GM12892 (cell line): ENCODE results near the gene PRRT1B.

Experiments used
- DNase-seq: peaks from one replicate; pipeline ENCODE4 v3.0.0; 2011; ENCODE audit not compliant: insufficient read length
- FAIRE-seq: peaks from 2 replicates; lab custom pipeline; 2011; peaks lifted over from hg19 to GRCh38; lab: Jason Lieb, UNC
- POLR2A ChIP-seq: IDR thresholded peaks from 2 replicates; pipeline ENCODE4 v1.6.1; 2011; ENCODE audit warnings: low read depth, low read length, control low read depth
- POLR2AphosphoS5 ChIP-seq: IDR thresholded peaks from 2 replicates; pipeline ENCODE4 v1.6.1; 2011; ENCODE audit warnings: low read depth, low read length, control low read depth
- TAF1 ChIP-seq: IDR thresholded peaks from 2 replicates; pipeline ENCODE4 v1.6.1; 2011; ENCODE audit warnings: low read depth, mild to moderate bottlenecking, control low read depth, low read length, borderline replicate concordance

The PRRT1B gene

DNA sequence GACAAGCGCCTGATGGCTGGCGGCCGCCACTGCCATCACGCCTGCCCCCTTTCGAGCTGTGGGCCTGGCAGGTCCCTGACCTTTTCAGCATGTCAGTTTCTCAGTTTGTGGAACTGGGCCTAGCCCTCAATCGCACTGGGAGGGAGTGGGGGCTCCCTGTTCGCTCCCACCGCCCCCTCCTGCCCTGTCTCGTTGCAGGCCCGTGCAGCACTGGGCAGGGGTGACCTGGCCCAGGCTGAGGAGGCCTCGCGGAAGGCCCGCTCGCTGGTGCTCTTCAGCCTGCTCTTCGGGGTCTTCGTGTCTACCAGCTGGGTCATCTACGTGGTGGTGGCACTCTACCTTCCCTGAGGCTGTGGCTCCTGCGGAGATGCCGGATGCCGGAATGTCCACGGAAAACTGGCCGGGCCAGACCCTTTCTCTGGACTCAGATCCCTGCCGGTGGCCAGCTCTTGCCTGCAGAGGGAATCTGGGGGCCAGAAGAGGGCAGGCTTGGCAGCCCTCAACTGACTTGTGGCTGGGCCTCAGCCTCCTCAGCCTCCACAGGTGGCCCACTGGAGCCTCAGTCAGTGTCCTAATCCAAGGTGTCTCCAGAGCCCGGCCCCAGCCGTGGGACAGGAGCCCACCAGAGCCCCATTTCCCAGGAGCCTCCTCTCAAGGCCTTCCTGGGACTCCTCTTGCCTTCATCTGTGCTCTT, 12.7 kb downstream of the PRRT1B start:
- no peak for DNase-seq
- TF ChIP-seq POLR2A (no peak), POLR2AphosphoS5 (no peak), TAF1 (no peak)
- no peak for FAIRE-seq

DNA sequence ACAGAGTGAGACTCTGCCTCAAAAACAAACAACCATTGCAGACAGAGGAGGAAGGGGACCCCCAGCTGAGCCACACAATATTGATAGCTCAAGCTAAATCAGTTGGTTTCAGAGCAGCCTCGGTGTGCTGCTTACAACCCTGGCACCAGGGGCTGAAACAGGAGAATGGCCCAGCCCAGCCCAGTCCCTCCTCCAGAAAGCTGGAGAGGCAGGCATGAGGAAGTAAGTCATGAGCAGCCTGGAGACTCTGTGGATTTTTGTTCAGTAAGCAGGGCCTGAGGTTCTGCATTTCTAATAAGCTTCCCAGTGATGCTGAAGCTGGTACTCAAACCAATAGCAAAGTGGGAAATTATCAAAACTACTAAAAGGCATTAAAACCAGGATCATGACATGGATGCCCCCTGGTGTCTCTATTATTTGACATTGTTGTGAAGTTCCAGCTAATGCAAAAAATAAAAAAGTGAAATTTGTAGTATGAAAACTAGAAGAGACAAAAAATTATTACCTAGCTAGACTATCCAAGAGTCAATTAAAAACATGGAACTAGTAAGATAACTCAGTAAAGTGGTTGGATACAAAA, 14.2 kb downstream of the PRRT1B start:
- no peak for DNase-seq
- TF ChIP-seq POLR2AphosphoS5 (no peak), POLR2A (no peak), TAF1 (no peak)
- FAIRE-seq: no peak

DNA sequence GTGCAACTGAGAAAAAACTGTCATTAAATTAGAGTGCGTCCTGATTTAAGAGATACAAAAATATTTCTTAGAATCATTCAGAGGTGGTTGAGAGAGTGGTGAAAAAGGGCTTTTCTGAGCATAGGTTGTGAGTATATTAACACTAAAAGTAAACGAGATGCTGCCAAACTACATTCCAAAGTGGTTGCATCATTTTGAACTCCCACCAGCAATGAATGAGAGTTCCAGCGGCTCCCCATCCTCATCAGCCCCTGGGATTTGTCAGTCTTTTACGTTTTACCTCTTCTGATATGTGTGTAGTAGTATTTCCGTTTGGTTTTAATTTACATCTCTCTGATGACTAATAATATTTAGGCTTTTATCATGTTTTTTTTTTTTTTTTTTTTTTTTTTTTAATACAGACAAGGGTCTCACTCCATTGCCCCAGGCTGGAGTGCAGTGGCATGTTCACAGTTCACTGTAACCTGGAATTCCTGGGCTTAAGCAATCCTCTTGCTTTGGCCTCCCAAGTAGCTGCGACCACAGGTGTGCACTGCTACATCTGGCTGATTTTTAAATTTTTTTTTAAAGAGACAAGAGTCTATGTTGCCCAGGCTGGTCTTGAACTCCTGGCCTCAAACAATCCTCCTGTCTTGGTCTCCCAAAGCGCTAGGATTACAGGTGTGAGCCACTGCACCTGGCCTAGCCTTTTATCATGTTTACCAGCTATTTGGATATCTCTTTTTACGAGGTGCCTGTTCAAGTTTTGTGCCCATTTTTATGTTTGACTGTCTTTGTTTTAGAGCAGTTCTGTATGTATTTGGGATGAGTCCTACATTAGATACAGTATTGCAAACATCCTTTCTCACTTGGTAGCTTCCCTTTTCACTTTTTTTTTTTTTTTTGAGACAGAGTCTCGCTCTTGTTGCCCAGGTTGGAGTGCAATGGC, 17.0 kb downstream of the PRRT1B start:
- no peak for FAIRE-seq
- TF ChIP-seq POLR2AphosphoS5 (no peak), TAF1 (no peak), POLR2A (no peak)
- no peak for DNase-seq

DNA sequence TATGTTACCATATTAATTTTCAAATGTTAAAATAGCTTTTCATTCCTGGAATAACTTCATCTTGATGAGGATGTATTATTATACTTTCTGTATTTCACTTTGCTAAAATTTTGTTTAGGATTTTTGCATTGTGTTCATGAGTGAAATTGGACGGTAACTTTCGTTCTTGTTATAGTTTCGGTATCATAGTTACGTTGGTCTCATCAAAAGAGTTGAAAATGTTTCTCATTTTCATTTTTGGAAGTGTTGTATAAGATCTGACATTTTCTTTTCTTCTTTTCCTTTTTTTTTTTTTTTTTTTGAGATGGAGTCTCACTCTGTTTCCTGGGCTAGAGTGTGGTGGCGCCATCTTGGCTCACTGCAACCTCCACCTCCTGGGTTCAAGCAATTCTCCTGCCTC, 20.0 kb downstream of the PRRT1B start:
- no peak for TF ChIP-seq POLR2A
- TF ChIP-seq POLR2AphosphoS5: no peak
- TF ChIP-seq TAF1: no peak
- FAIRE-seq (no peak), DNase-seq (no peak)

DNA sequence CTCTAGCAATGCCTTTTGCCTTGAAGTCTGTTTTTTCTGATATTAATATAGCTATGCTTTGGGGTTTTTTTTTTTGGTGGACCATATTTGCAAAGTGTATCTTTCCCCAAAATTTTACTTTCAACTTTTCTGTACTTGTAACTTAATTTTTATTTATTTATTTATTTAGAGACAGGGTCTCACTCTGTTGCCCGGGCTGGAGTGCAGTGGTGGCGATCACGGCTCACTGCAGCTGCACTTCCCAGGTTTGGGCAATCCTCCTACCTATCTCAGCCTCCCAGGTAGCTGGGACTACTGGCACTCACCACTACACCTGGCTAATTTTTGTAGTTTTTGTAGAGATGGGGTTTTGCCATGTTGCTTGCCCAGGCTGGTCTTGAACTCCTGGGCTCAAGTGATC, 20.8 kb downstream of the PRRT1B start:
- no peak for TF ChIP-seq POLR2AphosphoS5
- no peak for TF ChIP-seq TAF1
- no peak for TF ChIP-seq POLR2A
- FAIRE-seq (no peak), DNase-seq (no peak)

DNA sequence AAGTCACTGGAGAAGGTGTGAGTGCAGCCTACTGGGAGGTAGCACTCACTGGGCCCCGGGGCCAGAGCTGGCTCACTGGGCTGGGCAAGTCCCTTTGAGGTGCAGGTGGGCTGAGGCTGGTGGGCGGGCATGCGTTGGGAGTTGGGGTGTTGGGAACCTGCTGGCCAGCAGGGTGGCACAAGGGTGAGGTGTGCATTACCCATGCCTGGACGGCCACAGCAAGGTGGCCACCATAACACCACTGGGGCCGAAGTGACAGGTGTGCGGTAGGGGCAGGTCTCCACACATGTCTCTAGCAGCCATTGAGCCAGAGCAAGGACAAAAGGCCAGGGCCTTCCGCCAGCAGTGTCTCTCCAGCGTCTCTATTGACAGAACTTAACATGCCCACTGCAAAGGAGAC, 22.6 kb downstream of the PRRT1B start:
- peak; percentile 2 for DNase-seq
- TF ChIP-seq POLR2AphosphoS5 (peak; percentile 62; the same call in 1 of the 2 replicates), POLR2A (peak; percentile 19; the same call in 1 of the 2 replicates), TAF1 (no peak)
- no peak for FAIRE-seq

DNA sequence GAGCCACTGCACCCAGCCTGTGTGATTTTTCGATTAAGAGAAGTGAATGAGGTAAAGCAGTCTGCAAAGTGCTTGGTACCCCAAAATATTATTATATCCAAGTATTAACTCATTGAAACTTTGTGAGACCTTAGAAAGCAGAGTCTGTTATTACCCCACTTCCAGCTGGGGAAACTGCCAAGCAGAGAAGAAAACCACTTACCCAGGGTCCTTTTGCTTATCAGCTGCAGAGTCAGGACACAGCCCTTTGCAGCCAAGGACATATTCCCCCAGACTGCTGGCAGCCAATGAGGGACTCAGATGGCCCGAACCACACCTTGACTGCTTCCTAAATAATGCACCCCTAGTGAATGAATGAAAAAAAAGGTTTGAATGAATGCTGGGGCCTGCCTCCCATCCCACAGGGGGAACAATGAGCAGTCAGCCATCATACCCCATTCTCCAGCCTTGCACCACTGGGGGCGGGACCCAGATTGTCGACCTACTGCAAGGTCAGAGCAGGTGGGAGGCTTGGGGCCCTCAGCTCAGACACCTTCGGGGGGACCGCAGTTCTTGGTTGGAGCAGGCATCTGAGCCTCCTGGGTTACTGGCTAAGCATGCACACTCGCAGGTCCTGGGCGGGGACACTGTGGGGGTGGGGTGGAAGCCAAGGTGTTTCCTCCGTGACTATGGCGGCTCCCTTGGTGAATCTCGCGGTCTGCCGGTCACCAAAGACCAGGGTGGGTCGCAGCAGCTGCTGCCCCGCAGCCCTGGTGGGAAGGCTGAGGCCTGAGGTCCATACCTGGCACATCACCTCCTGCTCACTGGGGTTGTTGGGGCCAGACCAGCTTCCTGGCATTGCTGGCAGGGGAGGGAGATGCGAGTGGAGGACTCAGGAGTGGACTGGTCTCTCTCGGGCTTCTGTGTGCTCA, 29.7 kb downstream of the PRRT1B start:
- TF ChIP-seq POLR2A (peak; percentile 11; the same call in 1 of the 2 replicates), POLR2AphosphoS5 (no peak)
- DNase-seq (no peak), FAIRE-seq (no peak)

DNA sequence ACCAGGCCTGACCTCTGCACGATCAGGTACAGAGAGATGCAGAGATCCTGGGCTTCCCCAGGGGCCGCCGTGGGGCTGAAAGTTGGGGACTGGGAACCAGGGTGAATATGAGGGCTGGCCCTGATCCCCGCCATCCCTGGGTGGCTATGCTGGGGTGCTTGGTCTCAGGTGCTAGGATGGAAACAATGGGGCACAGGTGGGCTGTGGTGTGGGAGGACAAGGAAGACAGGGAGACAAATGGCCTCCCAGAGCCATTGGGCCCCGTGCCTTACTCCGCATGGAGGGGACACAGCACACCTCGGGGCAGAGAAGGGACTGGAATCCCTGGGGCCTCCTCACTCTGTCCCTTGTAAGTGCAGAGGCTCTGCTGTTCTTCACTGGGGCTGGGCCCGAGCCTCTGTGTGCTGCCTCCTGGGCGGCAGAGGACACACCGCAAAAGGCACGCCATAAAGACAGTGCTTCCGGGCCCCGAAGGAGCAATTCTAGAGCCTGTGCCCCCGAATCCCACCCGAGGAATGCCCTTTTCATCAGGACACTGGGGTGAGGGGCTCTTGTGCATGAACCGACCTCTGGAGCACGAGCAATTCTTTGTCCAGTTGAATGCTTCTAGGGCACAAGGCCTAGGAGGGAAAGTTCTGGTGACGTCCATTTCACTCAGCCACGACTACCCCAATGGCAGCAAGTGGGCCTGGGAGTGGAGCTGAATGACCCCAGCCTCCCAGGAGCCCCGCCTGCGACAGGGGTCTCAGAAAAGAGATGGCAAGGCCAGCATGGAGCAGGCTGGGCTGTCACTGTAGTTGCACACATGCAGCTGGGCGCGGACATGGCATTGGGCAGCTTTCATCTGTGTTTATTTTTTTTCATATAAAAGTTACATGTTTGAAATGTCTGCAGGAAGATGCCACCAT, 30.9 kb downstream of the PRRT1B start:
- DNase-seq (no peak), FAIRE-seq (no peak)
- TF ChIP-seq POLR2A (no peak), POLR2AphosphoS5 (0 out of 2 replicates have a peak, but pooled peaks have one; percentile 5)

DNA sequence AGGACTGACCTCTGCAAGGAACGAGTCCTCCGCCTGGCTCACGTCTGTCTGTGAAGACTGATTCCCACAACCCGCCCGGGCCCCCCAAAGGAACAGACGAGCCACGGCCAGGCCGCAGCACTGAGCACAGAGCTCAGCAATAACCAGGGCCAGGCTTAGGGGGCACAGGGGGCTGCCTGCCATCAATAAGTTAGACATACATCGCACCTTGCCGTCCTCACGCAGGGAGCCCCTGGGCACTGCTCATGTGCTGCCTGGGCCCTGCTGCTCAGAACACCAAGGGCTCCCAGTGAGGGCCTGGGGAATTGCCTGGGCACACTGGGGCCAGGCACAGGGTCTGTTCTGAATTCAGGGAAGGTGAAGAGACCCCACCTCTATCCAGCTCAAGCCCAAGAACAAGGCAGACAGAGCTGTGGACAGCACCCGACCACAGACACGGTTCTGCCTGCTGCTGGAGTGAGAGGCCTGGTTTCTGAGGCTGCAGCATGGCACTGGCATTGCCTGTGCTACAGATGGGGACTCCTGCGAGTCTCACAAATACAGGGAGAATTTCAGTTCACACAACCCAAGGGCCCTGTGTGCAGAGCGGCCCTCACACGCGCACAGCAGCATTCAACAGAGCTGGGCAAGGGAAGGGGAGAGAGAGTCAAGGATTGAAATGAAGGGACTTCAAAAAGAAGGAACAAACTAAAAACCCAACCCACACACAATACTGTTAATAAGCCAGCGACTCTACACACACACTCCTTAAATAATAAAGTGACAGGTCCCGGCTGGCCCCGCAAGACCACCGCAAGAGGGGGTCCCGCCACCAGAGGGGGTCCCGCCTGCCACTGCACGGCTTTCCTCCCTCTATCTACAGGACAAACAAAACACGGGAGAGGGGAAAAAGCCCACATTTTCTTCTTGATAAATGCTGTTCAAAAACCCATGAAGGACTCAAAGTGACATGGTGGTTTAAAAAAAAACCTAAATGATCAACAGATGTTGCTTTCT, 32.0 kb downstream of the PRRT1B start:
- TF ChIP-seq TAF1 (no peak), POLR2A (no peak), POLR2AphosphoS5 (no peak)
- DNase-seq (no peak), FAIRE-seq (no peak)
